ENCODE measurements around the gene ZNF407. TPM values are rescaled to one million over a fixed set of nuclear protein-coding genes. Genes with fewer than 3 reads are reported as not detected.
"Not testable (repeated sequence)": the region's sequence is repeated elsewhere in the genome, so short reads cannot be mapped to it uniquely, and the experiment has no call there.

Gene ZNF407
- total RNA-seq, 2 donors from 2014 or later: 16.5 to 22.1 TPM

DNA sequence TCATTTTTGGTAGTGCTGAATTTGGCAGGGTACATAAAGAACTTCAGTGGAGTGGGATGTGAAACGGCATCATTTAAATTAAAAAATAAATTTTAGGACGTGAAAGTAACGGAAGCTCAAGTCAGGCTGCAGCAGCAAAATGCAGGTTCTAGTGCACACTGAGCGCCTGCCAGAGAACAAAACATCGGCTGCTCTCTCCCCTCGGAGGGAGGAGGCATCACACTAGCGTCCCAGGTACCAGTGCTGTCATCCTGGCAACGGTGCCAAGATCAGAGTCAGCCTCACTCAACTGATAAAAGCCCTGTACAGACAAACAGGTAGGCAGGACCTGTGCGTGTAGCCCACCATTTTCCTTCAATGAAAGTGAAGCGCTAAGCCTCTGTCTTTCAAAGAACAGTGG, 349.7 kb downstream of the ZNF407 start:
- DNase-seq (ENCODE audit: low spot score in 2 of 2) (no peak), ATAC-seq (no peak)
- H3K9me3 Mint-ChIP-seq: no peaks in the 10 kb centered on the region
- H3K27ac Mint-ChIP-seq: no peak overlapping the region
- H3K36me3 Mint-ChIP-seq: no peaks in the 10 kb centered on the region

DNA sequence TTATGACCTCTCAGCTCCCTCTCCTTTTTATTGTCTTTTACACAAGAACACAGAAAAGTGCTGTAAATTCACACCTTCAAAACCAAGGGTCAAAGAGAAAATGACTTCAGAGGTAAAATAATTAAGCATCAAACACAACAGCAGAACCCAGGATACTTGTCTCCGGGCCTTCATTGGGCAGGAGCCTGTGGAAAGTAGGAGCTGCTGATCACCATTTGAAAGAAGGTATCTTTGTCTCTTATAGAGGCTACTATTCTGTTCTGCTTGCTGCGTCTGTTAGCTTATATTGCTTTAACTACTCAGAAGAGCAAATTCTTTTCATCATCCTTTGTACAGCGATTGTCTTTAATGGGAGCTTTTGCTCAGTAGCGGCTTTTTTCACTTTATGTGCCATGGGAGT, 350.2 kb downstream of the ZNF407 start:
- Mint-ChIP-seq H3K9me3 (no peaks in the 10 kb centered on the region), H3K27ac (no peak overlapping the region), H3K36me3 (no peaks in the 10 kb centered on the region)
- ATAC-seq: no peak
- no peak for DNase-seq (ENCODE audit: low spot score in 2 of 2)

DNA sequence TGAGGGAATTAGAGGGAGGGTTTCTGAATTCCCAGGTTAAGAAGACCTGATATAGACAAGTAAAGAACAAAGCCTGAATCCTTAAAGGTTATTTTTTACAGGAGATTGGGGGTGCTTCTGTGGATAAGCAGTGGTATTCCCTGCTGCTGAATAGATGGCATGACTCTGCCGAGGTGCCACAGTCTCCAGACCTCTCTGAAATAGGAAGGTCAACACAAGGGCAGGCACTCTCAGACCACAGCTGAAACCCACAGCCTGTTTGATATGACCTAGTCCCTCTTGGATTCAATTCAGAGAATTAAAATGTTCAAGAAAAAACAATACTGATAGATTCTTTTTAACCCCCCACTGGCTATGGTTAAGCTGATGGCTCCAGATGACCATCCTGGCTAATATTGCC, 351.9 kb downstream of the ZNF407 start:
- no peaks in the 10 kb centered on the region for H3K36me3 Mint-ChIP-seq
- H3K9me3 Mint-ChIP-seq: no peaks in the 10 kb centered on the region
- no peak overlapping the region for H3K27ac Mint-ChIP-seq
- no peak for DNase-seq (ENCODE audit: low spot score in 2 of 2)
- no peak for ATAC-seq

DNA sequence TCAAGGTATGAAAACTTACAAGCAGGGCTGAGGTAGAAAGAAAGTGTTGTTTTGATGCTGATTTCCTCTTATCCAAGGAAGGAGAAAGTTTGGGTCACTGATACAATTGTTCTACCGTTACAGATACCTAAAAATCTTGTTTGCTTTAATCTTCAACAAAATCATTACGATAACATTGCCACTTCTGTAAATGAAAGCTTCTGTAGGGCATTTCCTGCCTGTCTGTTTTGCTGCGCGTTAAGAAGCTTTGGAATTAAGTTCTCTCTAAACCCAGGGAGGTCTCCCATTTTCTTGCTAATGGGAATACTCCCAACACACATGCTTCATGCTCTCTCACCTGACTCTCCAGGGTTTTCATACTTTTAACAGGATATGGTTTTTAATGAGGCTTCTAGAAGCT, 352.8 kb downstream of the ZNF407 start:
- DNase-seq (ENCODE audit: low spot score in 2 of 2) (no peak), ATAC-seq (no peak)
- H3K9me3 Mint-ChIP-seq: no peaks in the 10 kb centered on the region
- H3K27ac Mint-ChIP-seq: peak overlapping the region; percentile 8 to 60
- no peaks in the 10 kb centered on the region for H3K36me3 Mint-ChIP-seq

DNA sequence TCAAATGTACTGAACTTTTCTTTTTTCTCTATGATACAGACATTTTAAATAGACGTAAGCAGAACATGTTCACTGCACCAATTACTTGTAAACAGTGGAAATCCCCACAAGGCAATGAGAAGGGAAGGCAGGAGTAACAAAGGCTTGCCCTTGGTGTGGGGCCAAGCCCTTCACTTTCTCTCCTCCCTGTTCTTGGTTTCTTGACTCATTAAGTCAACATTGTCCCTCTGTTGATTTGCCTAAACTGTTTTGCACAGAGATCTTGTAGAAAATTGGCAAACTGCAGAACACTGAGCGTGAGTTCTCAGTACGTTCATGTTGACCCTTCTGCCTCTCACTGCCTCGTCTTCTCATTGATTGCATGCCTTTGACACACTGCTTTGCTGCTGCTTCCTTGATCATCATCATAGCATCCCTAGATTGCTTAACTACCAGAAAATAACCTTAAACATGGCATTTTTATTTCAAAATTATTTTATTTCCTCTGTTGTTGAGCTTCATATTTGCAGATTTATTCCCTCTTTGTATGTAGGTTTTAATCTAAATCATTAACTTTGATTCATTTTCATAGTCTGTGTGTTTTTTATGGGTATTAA, 353.6 kb downstream of the ZNF407 start:
- DNase-seq (ENCODE audit: low spot score in 2 of 2) (no peak), ATAC-seq (peak in 1 of 2 donors; percentile 85)
- no peaks in the 10 kb centered on the region for H3K9me3 Mint-ChIP-seq
- peak overlapping the region in 1 of 2 donors; percentile 60 for H3K27ac Mint-ChIP-seq
- no peaks in the 10 kb centered on the region for H3K36me3 Mint-ChIP-seq

DNA sequence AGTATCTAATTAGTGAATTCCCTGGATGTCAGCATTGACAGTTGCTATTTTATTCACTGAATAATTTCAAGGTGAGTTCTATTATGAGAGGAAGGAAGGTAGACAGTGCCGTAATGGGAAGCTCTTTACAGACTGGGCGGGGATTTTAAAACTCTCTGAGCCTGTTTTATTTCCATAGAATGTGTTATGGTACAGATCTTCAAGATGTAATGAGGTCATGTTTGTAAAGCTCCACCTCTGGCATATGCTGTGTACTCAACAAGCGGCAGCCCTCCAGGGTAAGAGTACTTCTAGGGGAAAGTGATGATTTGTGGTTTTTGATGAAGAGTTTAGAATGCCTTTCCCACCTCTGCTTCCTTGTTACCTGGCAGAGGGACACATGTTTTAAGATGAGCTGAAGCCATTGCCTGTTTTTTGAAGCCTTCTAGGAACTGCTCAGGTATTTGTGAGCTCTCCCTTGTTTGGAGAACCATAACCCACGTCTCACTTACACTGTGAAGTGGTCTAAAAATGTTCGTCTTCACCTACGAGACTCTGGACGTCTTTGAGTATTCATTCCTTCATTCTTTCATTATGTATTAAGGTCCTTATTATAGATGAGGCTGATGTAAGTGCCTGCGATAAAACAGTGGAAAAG, 360.0 kb downstream of the ZNF407 start:
- peaks cover 0 to 2% of the 10 kb centered on the region in 2 donors for H3K36me3 Mint-ChIP-seq
- DNase-seq (ENCODE audit: low spot score in 2 of 2): no peak
- ATAC-seq: no peak
- no peak overlapping the region for H3K27ac Mint-ChIP-seq
- no peaks in the 10 kb centered on the region for H3K9me3 Mint-ChIP-seq

DNA sequence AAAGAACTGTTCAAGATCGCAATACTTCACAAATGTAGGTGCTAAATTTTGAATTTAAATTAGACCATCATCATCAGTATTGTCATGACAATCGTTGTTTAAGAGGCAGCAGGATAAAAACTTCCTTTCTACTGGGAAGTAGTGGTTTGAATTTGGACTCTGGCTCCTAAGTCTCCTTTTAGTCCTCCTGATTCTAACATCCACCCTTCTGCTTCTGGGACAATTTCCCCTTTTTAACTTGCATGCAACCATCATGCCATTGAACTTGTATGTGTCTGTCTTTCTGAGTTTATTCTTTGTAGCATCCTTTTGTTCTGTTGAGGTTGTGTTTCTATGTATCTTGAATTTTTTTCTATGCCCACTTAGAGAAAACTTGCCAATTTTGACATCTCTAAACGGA, 361.5 kb downstream of the ZNF407 start:
- Mint-ChIP-seq H3K9me3 (no peaks in the 10 kb centered on the region), H3K27ac (no peak overlapping the region), H3K36me3 (peaks cover 0 to 6% of the 10 kb centered on the region in 2 donors)
- no peak for ATAC-seq
- DNase-seq (ENCODE audit: low spot score in 2 of 2): no peak

DNA sequence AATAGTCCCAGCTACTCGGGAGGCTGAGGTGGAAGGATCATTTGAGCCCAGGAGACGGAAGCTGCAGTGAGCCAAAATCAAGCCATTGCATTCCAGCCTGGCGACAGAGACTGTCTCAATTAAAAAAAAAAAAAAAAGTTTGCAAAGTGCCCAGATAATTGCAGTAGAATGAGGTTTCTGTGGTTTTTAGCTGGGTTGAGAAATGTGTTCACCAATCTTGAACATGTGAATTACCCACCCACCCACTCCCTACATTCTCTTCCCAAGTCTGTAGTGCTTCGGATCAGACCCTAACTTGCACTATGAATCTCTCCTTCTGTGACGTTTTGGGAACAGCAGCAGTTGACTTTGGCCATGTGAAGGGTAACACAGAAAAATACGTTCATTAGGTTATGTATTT, 363.9 kb downstream of the ZNF407 start:
- DNase-seq (ENCODE audit: low spot score in 2 of 2): no peak
- Mint-ChIP-seq H3K36me3 (peaks cover 10 to 13% of the 10 kb centered on the region in 2 donors), H3K27ac (no peak overlapping the region), H3K9me3 (no peaks in the 10 kb centered on the region)
- ATAC-seq: no peak

DNA sequence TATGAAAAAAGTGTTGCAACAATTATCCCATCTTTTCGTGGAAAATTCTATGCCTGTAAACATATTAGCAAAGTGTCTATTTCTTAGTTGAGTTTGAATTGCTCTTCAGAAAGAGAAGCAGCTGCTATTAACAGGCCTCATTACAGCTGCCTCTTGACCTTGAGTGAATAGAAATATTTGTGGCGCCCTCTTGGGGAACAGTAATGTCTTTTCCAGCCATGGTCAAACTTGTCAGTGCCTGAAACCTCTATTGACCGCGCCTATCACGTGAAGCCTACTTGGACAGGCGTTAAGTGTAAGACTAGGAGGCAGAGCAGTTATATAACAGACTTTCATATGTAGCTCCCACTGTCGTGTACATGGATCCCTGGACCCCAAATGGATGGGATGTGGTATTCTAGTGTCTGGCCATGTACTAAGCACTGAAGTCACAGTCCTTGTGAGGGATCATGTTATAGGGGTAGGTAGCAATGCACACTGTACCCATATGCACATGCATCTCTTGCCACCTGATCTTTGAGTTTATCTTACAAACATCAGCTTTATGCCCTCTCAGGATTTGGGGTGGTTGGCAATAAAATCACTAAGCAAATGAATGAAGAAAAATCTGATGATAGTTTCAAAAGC, 366.3 kb downstream of the ZNF407 start:
- DNase-seq (ENCODE audit: low spot score in 2 of 2): no peak
- ATAC-seq: no peak
- H3K36me3 Mint-ChIP-seq: peaks cover 10 to 15% of the 10 kb centered on the region in 2 donors
- H3K27ac Mint-ChIP-seq: no peak overlapping the region
- H3K9me3 Mint-ChIP-seq: no peaks in the 10 kb centered on the region

DNA sequence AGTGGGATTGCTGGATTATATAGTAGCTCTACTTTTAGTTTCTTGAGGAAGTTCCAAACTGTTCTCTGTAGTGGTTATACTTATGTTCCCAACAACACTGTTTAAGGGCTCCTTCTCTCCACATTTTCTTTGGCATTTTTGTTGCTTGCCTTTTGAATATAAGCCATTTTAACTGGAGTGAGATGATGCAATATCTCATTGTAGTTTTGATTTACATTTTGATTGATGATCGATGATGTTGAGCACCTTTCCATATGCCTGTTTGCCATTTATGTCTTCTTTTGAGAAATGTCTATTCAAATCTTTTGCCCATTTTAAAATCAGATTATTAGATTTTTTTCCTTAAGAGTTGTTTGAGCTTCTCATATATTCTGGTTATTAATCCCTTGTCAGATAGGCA, 368.0 kb downstream of the ZNF407 start:
- Mint-ChIP-seq H3K36me3 (peaks cover 10 to 24% of the 10 kb centered on the region in 2 donors), H3K9me3 (no peaks in the 10 kb centered on the region)
- ATAC-seq: no peak

DNA sequence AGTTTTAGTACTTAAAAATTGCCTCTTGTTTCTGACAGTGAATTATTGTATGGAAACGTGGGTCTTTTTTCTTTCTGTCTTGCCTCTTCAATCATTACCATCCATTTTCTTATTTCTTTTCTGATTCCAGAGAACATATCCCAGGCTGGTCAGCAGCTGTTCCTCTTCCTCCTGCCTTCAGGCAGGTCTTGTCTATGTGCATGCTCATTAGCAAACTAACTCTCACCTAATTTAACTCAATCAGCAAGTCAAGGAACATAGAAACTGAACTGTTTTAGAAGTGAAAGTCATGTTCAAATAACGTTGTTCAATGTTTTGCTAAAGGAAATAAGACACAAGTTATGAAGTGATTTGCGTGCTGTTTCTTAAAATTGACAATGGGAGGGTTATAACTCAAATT, 369.8 kb downstream of the ZNF407 start:
- H3K36me3 Mint-ChIP-seq: peaks cover 10 to 24% of the 10 kb centered on the region in 2 donors
- peak overlapping the region in 1 of 2 donors; percentile 18 for H3K27ac Mint-ChIP-seq
- no peak for DNase-seq (ENCODE audit: low spot score in 2 of 2)
- no peak for ATAC-seq
- no peaks in the 10 kb centered on the region for H3K9me3 Mint-ChIP-seq

More for the DNA sequence above, 368.0 kb downstream of the ZNF407 start:
- no peak for DNase-seq (ENCODE audit: low spot score in 2 of 2)
- H3K27ac Mint-ChIP-seq: no peak overlapping the region

DNA sequence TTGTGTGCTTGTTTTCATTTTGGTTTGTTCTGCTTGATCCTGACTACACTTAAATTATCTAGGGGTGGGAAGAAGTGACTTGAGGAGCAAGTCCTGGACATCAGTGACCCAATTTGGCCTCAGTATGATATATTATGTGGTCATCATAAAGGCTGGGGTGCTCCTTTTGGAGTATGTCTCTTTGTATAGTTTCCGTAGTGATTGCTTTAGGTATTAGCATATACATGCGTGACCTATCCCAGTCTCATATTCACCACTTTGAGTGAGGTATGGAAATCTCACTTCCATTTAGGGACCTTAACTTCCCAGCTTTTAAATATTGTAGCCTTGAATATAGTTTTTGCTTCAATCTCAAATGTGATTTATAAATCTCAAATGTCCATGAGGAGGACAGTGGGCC, 370.3 kb downstream of the ZNF407 start:
- H3K9me3 Mint-ChIP-seq: no peaks in the 10 kb centered on the region
- DNase-seq (ENCODE audit: low spot score in 2 of 2): no peak
- no peak overlapping the region for H3K27ac Mint-ChIP-seq
- ATAC-seq: no peak
- peaks cover 10 to 19% of the 10 kb centered on the region in 2 donors for H3K36me3 Mint-ChIP-seq

DNA sequence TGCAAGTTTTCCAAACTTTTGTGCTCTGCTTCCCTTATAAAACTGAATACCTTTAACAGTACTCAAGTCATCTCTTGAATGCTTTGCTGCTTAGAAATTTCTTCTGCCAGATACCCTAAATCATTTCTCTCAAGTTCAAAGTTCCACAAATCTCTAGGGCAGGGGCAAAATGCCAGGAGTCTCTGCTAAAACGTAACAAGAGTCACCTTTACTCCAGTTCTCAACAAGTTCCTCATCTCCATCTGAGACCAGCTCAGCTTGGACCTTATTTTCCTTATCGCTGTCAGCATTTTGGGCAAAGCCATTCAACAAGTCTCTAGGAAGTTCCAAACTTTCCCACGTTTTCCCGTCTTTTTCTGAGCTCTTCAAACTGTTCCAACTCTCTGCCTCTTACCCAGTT, 373.7 kb downstream of the ZNF407 start:
- not testable (repeated sequence) for DNase-seq (ENCODE audit: low spot score in 2 of 2); ATAC-seq; H3K9me3 Mint-ChIP-seq; H3K27ac Mint-ChIP-seq
- peaks cover 3 to 13% of the 10 kb centered on the region in 2 donors for H3K36me3 Mint-ChIP-seq

DNA sequence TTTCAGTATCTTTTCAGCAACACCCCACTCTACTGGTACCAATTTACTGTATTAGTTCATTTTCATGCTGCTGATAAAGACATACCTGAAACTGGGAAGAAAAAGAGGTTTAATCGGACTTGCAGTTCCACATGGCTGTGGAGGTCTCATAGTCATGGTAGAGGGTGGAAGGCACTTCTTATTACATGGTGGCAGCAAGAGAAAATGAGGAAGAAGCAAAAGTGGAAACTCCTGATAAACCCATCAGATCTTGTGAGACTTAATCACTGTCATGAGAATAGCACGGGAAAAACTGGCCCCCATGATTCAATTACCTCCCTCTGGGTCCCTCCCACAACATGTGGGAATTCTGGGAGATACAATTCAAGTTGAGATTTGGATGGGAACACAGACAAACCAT, 374.1 kb downstream of the ZNF407 start:
- not testable (repeated sequence) for H3K9me3 Mint-ChIP-seq; DNase-seq (ENCODE audit: low spot score in 2 of 2); ATAC-seq; H3K27ac Mint-ChIP-seq
- peaks cover 0 to 11% of the 10 kb centered on the region in 2 donors for H3K36me3 Mint-ChIP-seq

DNA sequence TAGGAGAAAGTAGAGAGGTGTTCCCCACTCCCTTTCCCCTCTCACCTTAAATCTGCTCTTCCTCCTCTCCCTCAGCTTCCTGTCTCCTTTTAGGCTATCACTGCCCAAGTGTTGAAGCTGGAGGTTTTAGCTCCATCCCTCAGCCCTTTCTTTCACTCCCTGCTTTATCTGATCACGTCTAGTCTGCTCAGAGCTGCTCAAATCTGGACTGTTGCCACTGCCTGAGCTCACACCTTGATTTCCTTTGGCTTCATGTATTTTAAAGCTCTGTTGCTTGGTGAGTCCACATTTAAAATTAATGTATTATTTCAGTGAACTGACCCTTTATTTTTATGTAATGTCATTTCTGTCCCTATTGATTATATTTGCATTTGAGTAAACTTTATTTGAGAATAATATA, 374.7 kb downstream of the ZNF407 start:
- Mint-ChIP-seq H3K36me3 (peaks cover 0 to 11% of the 10 kb centered on the region in 2 donors), H3K9me3 (no peaks in the 10 kb centered on the region), H3K27ac (no peak overlapping the region)
- DNase-seq (ENCODE audit: low spot score in 2 of 2) (no peak), ATAC-seq (no peak)

DNA sequence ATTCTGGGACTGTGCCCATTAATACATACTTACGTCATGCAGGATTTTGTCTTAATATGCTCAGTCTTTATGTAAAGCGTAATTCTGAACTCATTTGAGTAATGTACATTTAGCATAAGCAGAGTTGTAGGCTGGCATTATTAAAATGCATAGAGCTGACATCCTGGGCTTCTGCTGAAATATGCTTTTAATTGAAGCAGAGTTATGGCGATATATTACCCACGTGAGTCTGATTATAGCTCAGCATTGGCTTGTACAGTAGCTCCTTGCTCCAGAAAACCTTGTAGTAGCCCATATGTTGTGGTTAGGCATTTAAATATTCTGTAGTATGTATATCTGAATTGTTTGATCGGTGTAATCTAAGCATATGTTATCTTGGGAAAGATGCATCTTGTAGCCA, 377.3 kb downstream of the ZNF407 start:
- Mint-ChIP-seq H3K27ac (no peak overlapping the region), H3K9me3 (no peaks in the 10 kb centered on the region), H3K36me3 (no peaks in the 10 kb centered on the region)
- DNase-seq (ENCODE audit: low spot score in 2 of 2): no peak
- no peak for ATAC-seq

DNA sequence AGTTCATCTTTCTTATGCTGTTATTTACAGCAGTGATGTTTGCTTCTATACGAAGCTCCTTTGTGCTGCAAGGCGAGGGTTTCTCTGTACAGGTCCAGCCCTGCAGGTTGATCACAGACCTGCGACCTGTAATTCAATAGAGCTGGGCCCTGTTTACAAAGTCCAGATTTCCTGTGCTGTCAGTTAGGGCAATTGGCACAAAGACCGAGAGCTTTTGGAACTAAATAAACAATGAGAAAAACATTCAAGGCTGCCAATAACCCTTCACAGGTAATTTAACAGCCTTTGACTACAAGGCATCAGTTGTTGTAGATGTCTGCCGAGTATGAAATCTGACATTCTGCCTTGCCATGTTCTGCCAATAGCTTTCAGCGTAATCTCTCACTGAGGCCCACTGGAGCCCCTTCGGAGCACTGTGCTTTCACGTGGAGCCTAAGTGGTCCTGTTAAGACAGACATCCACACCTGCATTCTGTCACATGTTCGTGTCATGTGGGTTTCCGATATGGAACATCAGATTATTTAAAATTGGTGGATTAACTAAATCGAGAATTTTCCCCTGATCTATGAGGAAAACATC, 378.8 kb downstream of the ZNF407 start:
- Mint-ChIP-seq H3K27ac (no peak overlapping the region), H3K36me3 (no peaks in the 10 kb centered on the region), H3K9me3 (no peaks in the 10 kb centered on the region)
- no peak for ATAC-seq
- no peak for DNase-seq (ENCODE audit: low spot score in 2 of 2)

Measured in activated naive CD4-positive, alpha-beta T cell treated with anti-CD3 and anti-CD28 coated beads, Interleukin-2, amount 50 U/mL, for 72 hours (primary cell).